ENCODE measurements around the gene OMP. TPM values are rescaled to one million over a fixed set of nuclear protein-coding genes. Genes with fewer than 3 reads are reported as not detected.

OMP gene
- total RNA-seq, 1 experiment from 2014 or later, result not detected

DNA sequence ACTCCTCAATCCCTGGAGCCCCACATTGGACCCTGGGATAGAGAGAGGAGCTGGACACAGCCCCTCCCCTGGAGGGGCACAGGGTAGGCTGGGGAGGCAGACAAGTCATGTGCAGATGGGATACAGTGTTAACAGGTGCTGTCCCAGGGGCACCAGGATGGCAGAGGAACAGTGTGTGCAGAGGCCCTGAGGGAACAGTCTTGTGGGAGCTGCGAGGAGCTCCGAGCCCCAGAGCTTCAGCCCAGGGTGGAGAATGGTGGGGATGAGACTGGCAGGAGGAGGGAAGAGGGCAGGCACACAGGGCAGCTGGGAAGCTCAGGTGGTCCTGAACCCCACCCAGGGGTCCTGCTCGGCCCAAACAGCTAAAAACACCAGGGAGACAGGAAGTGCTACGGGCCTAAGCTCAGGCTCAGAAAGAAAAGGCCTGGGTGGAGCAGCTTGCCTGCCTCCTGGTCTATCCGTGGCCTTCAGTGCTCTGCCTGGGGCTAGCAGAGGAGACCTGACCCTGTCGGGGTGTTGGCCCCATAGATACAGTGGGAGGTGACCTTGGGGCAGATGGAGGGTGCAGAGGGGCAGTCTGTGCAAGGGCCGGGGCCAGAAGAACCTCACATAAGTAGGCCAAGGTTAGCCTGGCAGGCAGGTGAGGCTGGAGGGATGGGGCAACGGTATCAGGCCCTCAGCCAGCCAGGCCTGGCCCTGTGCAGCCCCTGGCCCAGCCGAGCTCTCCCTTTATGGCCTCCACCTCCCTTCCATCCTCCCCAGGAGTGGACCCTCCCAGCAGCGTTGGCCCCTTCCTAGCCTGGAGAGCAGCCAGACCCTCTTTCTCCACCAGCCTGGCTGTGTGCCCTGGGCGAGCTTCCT lies 20.4 kb upstream of the OMP start:
- DNase-seq (ENCODE audit: low read depth, low spot score), result no peak
- in situ Hi-C loops (cut with HindIII; ENCODE audit: low pct_unique_long_range_greater_than_20kb, low sequenced_read_pairs), result no loop called here

DNA sequence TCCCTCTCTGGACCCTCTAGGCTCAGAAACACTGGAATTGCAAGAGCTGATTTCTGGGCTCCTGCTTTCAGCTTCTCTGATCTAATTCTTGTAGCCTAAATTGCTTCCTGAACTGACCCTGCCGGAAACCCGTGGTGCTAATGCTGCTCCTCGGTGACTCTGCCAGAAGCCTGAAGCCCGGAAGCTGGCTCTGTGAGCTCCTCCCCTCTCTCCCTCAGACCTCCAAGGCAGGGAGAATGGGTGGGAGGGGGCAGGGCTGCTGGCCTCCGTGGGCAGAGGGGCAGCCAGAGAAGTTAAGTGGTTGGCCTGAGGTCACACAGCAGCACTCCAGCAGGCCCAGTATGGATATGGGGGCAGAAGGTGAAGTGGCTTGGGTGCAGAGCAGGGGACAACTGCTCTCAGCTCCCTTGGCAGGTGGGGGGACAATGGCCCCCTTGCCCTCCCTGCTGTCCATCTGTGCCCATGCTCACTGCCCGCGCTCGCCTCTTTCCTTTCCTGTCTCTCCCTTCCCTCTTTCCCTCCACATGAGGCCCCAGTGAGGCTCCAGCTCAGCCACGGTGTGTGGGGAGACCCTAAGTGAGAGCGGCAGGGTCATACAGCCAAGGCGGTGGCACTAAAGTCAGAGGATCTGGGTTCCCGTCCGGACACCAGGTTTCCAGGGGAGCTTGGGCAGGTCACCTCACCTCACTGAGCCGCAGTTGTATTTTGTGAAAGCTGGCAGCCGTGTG lies 19.6 kb upstream of the OMP start:
- DNase-seq (ENCODE audit: low read depth, low spot score), result no peak
- in situ Hi-C loops (cut with HindIII; ENCODE audit: low pct_unique_long_range_greater_than_20kb, low sequenced_read_pairs), result no loop called here

- in situ Hi-C loops (cut with HindIII; ENCODE audit: low pct_unique_long_range_greater_than_20kb, low sequenced_read_pairs), result no loop called here
Observed at GRCh38 chr11:77083566-77084245, 18.9 kb upstream of the OMP start.

DNA sequence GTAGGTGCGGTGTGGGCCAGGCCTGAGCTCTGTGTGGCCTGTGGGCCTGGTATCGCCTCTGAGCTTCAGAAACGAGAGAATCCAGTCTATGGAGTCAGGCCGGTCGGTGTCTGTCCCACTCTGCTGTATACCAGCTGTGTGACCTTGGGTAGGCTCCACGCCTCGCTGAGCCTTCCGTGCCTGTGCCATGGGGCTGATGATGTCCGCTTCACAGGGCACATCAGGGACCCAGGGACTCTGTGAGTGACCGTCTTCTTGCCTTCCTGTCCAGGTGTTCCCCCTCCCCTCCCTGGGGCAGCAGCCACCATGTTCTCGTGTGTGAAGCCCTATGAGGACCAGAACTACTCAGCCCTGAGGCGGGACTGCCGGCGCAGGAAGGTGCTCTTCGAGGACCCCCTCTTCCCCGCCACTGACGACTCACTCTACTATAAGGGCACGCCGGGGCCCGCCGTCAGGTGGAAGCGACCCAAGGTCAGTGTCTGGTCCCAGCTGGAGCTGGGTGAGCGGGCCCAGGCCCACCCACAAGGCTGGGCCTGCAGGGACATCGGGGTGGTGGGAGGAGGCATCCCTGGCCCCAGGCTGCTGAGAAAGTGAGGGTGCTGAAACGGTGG lies 18.0 kb upstream of the OMP start:
- no peak for DNase-seq (ENCODE audit: low read depth, low spot score)
- in situ Hi-C loops (cut with HindIII; ENCODE audit: low pct_unique_long_range_greater_than_20kb, low sequenced_read_pairs), result no loop called here

More at GRCh38 chr11:77083566-77084245, 18.9 kb upstream of the OMP start:
- no peak for DNase-seq (ENCODE audit: low read depth, low spot score)

- no peak for DNase-seq (ENCODE audit: low read depth, low spot score)
Observed at GRCh38 chr11:77085652-77086051, 17.0 kb upstream of the OMP start.

GRCh38 chr11:77086521-77087472 lies 15.8 kb upstream of the OMP start:
- in situ Hi-C loops (cut with HindIII; ENCODE audit: low pct_unique_long_range_greater_than_20kb, low sequenced_read_pairs), result no loop called here
- peak; percentile 22 for DNase-seq (ENCODE audit: low read depth, low spot score)

More at GRCh38 chr11:77085652-77086051, 17.0 kb upstream of the OMP start:
- in situ Hi-C loops (cut with HindIII; ENCODE audit: low pct_unique_long_range_greater_than_20kb, low sequenced_read_pairs), result no loop called here

- in situ Hi-C loops (cut with HindIII; ENCODE audit: low pct_unique_long_range_greater_than_20kb, low sequenced_read_pairs), result no loop called here
- no peak for DNase-seq (ENCODE audit: low read depth, low spot score)
Observed at GRCh38 chr11:77087723-77088225, 14.9 kb upstream of the OMP start.

DNA sequence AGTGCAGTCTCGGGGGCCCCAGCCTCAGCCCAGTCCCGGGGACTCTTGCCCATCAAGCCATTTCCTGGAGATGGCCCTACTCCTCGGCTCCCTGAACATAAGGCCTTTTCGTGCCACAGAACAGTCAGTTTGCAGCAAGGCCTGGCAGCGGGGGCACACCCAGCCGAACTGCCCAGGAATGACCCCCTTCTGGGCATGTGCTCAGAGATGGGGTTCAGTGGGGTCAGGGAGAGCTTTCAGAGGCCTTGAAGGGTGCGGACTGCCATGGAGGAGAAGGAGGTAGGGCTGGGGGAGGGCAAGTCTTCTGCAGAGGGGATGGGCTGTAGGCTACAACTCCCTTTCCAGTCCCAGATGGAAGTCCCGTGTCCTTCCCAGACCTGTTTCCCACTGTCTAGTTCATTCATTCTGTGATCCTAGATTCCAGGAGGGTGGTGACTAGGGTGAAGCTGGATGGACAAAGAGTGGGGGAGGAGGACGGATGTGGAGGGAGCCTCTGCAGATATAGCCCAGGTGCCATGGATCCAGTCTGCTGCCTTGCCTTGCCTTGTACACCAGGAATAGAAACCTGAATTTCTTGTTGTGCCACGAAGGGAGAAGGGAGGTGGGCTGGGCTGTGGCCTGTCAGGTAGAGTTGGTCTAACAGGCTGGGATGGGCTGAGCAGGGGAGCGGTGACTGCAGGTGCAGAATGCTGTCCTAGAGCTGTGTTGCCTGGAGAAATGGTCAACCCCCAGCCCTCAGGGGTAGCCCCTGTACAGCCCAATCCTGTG lies 14.2 kb upstream of the OMP start:
- no peak for DNase-seq (ENCODE audit: low read depth, low spot score)
- in situ Hi-C loops (cut with HindIII; ENCODE audit: low pct_unique_long_range_greater_than_20kb, low sequenced_read_pairs), result no loop called here

DNA sequence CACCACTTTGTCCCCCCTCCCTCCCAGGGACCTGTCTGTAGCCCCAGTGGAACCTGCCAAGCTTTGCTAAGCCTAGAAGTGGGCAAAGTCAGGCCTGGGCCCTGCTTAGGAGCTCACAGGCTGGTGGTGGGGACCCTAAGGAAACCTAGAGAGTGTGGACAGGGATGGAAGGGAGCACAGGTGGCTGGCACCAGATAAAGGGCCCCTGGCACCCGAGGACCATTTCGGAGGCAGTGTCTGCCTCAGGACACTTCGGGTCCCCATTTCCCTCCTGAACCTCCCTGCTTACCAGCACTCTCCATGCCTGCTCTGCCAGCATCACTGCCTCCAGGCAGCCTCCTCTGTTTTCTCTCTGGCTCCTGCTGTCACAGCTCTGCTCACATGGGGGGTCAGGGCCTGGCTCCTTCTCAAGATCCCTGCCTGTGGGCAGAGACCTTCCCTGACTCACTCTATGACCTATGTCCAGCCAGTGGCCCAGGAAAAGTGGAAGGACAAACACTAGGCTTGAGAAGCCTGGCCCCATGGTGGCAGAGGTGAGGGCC lies 13.6 kb upstream of the OMP start:
- in situ Hi-C loops (cut with HindIII; ENCODE audit: low pct_unique_long_range_greater_than_20kb, low sequenced_read_pairs), result no loop called here
- DNase-seq (ENCODE audit: low read depth, low spot score), result no peak

DNA sequence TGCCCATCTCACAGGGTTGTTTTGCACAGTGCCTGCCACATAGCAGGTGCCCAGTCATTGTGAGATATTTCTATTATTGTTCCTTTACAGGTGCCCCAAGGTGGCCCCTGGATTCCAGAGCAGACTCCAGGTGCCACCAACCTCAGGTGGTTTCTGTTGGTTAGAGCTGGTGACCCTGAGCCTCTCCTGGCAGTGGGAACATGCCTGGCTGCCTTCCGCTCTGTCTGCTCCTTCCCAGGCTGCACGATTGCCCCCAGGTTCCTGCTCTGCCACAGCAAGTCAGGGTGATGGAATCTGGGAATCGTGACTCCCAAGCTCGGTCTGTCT lies 12.6 kb upstream of the OMP start:
- DNase-seq (ENCODE audit: low read depth, low spot score), result no peak
- in situ Hi-C loops (cut with HindIII; ENCODE audit: low pct_unique_long_range_greater_than_20kb, low sequenced_read_pairs), result no loop called here

DNA sequence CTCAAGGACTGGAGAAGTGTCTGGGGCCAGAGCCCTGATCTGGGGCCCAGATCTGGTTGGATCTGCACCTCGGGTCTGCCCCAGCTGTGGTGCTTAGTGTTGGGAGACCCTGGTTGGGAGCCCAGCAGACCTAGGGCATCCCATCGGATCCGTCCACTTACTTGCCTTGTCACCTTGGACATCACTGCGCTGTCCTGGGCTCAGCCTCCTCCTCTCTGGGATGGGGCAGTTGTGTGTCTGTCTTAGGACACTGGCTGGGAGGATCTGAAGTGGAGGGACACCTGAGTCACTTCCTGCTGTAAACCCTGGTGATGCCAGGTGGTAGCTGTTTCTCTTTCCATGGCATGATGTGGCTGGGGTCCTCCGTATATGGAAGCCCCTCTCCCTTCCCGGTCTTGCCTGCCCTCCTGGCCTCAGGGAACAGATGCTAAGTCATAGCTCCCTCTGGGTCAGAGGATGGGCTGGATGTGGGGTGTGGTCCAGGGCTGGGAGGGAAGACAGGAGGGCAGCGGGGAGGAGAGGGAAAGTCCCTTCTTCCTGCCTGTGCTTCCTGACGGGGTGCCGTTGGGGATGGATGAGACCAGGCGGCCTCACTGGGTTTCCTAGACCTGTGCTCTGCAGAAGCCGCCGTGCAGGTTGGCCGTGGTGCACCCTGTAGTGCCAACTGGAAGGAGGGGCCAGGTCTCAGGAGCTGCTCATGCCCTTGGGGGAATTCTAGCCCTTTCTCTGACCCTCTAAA lies 12.1 kb upstream of the OMP start:
- in situ Hi-C loops (cut with HindIII; ENCODE audit: low pct_unique_long_range_greater_than_20kb, low sequenced_read_pairs), result no loop called here
- no peak for DNase-seq (ENCODE audit: low read depth, low spot score)

DNA sequence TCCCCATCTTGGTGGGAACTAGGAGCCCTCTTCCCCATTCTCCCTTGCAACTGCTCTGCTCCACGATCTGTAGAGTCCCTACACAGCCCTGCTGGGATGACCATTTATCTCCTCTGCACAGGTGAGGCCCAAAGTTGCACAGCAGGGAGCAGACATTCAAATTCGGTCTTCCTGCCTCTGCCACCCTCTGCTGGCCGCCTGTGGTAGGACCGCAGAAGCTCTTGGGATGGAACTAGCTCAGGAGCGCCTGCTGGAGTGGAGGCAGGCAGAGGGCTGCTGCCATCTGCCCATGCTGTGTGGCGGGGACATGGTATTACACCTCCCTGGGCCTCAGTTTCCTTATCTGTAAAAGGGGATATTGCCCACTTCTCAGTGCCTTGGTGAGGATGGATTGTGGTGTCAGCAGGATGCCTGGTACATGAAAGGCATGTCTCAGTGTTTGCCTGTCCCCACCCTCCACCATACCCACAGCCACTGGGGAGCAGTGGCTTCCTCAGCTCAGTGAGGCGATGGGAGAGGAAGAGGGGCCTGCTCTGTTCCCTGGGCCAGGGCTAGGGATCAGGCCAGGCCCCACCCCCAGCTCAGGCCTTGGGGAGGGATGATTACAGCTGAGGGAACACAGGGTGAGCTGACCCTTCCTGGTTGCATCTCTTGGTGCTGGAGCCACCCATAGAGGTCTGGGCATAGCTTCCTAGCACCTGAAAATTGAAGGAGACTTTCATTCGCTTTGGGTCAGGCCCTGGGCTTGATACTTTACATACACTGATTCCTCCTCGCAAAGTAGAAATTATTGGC lies 11.3 kb upstream of the OMP start:
- DNase-seq (ENCODE audit: low read depth, low spot score), result peak; percentile 73
- in situ Hi-C loops (cut with HindIII; ENCODE audit: low pct_unique_long_range_greater_than_20kb, low sequenced_read_pairs), result no loop called here

DNA sequence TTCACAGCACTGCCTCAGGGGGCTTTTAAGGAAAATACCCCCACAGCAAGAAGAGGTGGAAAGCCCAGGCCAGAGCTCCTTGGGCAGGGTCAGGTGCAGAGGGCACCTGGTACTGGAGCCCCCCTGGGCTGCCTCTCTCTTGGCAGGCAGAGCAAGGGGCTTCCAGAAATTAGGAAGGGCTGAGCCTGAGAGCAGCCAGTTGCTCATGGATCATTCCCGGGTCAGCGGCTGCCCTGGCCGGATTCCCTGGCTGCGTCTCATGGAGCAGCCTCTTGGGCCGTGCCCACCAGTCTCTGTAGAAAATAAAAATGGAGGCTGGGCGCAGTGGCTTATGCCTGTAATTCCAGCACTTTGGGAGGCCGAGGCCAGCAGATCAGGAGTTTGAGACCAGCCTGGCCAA lies 10.3 kb upstream of the OMP start:
- in situ Hi-C loops (cut with HindIII; ENCODE audit: low pct_unique_long_range_greater_than_20kb, low sequenced_read_pairs), result no loop called here
- DNase-seq (ENCODE audit: low read depth, low spot score), result no peak

- no peak for DNase-seq (ENCODE audit: low read depth, low spot score)
- in situ Hi-C loops (cut with HindIII; ENCODE audit: low pct_unique_long_range_greater_than_20kb, low sequenced_read_pairs), result no loop called here
Observed at GRCh38 chr11:77093056-77093891, 9.4 kb upstream of the OMP start.
